Astrocyte (in vitro differentiated cells and primary cell): ENCODE results near the gene CLEC2D. TPM values are rescaled to one million over a fixed set of nuclear protein-coding genes. Genes with fewer than 3 reads are reported as not detected.

Experiments
- DNase-seq: peaks from one replicate; pipeline ENCODE4 v3.0.0-alpha.2; 2010; ENCODE audit warnings: low read depth
- FAIRE-seq: peaks from 2 replicates; lab custom pipeline; 2011; peaks lifted over from hg19 to GRCh38; lab: Jason Lieb, UNC
- H2AFZ ChIP-seq: 2 replicates; pipeline ENCODE4 v1.6.0; 2012; ENCODE audit warnings: low read depth, low read length, inconsistent platforms
- H3K27ac ChIP-seq: 2 replicates; pipeline ENCODE4 v1.5.1; 2011; ENCODE audit warnings: low read depth, low read length, inconsistent platforms
- H3K27me3 ChIP-seq: 2 replicates; pipeline ENCODE4 v1.6.0; 2011; ENCODE audit warnings: low read length, inconsistent platforms; ENCODE audit not compliant: insufficient read depth
- H3K36me3 ChIP-seq: 2 replicates; pipeline ENCODE4 v1.5.1; 2011; ENCODE audit warnings: low read length, inconsistent platforms; ENCODE audit not compliant: insufficient read depth
- H3K4me1 ChIP-seq: 2 replicates; pipeline ENCODE4 v1.5.1; 2011; ENCODE audit warnings: low read length, inconsistent platforms; ENCODE audit not compliant: insufficient read depth
- H3K4me2 ChIP-seq: 2 replicates; pipeline ENCODE4 v1.6.0; 2012; ENCODE audit warnings: low read length, inconsistent platforms
- H3K4me3 ChIP-seq: 2 replicates; pipeline ENCODE4 v1.5.1; 2011; ENCODE audit warnings: low read depth, mild to moderate bottlenecking, low read length, inconsistent platforms; ENCODE audit not compliant: insufficient read depth
- H3K79me2 ChIP-seq: 2 replicates; pipeline ENCODE4 v1.6.0; 2012; ENCODE audit warnings: mild to moderate bottlenecking, low read length, inconsistent platforms; ENCODE audit not compliant: insufficient read depth
- H3K9ac ChIP-seq: 2 replicates; pipeline ENCODE4 v1.6.0; 2012; ENCODE audit warnings: mild to moderate bottlenecking, low read length, inconsistent platforms
- H3K9me3 ChIP-seq: 2 replicates; pipeline ENCODE4 v1.5.1; 2012; ENCODE audit warnings: low read depth, mild to moderate bottlenecking, low read length, inconsistent platforms; ENCODE audit not compliant: insufficient read depth
- H4K20me1 ChIP-seq: 2 replicates; pipeline ENCODE4 v1.6.0; 2012; ENCODE audit warnings: low read length, inconsistent platforms; ENCODE audit not compliant: insufficient read depth
- H3K27ac Mint-ChIP-seq: one replicate; pipeline ENCODE4 v1.8.0; 2021; ENCODE audit warnings: mild to moderate bottlenecking, mixed read lengths; ENCODE audit not compliant: unreplicated experiment
- H3K27me3 Mint-ChIP-seq: one replicate; pipeline ENCODE4 v1.8.0; 2021; ENCODE audit warnings: low read depth, mixed read lengths; ENCODE audit not compliant: unreplicated experiment
- H3K36me3 Mint-ChIP-seq: one replicate; pipeline ENCODE4 v1.8.0; 2021; ENCODE audit warnings: low read depth, mixed read lengths; ENCODE audit not compliant: unreplicated experiment
- H3K4me1 Mint-ChIP-seq: one replicate; pipeline ENCODE4 v1.8.0; 2021; ENCODE audit warnings: low read depth, mixed read lengths; ENCODE audit not compliant: unreplicated experiment
- H3K4me3 Mint-ChIP-seq: one replicate; pipeline ENCODE4 v1.8.0; 2021; ENCODE audit warnings: mild to moderate bottlenecking, moderate library complexity, mixed read lengths; ENCODE audit not compliant: unreplicated experiment
- H3K9me3 Mint-ChIP-seq: one replicate; pipeline ENCODE4 v1.8.0; 2021; ENCODE audit warnings: mild to moderate bottlenecking, mixed read lengths; ENCODE audit not compliant: unreplicated experiment
- EZH2 ChIP-seq: IDR thresholded peaks from 2 replicates; pipeline ENCODE4 v1.6.1; 2012; ENCODE audit warnings: mild to moderate bottlenecking, low read length, inconsistent platforms; ENCODE audit not compliant: insufficient read depth
- total RNA-seq: library from RNA; stranded (reverse); gene quantifications from 2 replicates; pipeline ENCODE4 v1.2.1, GENCODE V29; 2021
- TF ChIP-seq, protein P1 (sequence below): IDR thresholded peaks from 2 replicates; pipeline ENCODE4 v1.5.1; 2011; ENCODE audit warnings: low read depth, mild to moderate bottlenecking, inconsistent platforms, low read length, moderate library complexity; ENCODE audit not compliant: insufficient read depth

Gene CLEC2D
- total RNA-seq, 1 donor from 2014 or later: 4.7 TPM

DNA sequence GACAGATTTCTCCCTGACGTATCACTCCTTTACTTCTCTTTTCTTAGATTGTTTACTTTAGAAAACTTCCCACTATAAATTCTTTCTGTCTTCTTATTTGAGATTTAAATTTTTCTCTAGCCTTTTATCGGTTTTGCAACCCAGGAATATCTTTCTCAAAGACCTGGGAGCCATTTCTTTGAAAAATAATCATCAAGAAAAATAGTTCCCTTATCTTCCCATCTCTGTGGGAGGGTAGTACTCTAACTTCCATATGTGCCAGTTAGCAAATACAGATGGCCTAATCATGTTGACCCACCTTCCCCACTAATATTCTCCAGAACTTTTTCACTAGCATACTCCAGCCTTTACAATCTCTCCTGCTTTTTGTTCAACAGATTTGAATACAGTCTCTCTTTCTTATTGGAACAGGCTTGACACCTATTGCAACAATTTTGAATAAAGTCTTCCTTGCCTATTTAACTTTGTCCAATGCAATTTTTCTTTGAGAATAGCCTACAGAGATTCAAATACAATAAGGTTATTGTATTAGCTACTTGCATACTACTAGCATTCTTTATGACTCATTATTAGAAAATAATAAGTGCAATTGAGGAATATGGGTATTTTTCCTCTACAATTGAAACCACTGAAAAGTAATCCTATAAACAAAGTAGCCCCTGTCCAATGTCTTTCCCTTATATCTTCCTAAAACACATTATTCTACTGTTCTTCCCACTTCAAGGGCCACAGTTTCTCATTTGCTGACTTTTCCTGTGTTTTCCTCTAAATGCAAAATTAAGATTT, 34.4 kb upstream of the CLEC2D start:
- Mint-ChIP-seq H3K36me3 (no peaks in the 10 kb centered on the region), H3K9me3 (no peaks in the 10 kb centered on the region), H3K4me3 (no peak overlapping the region), H3K27me3 (peaks cover 2% of the 10 kb centered on the region), H3K4me1 (no peaks in the 10 kb centered on the region), H3K27ac (no peak overlapping the region)
- H3K79me2 ChIP-seq: no peaks in the 10 kb centered on the region
- no peak overlapping the region for H2AFZ ChIP-seq
- DNase-seq (no peak), FAIRE-seq (no peak)
- H3K4me3 ChIP-seq: no peak overlapping the region
- no peaks in the 10 kb centered on the region for H3K36me3 ChIP-seq
- TF ChIP-seq, protein P1, sequence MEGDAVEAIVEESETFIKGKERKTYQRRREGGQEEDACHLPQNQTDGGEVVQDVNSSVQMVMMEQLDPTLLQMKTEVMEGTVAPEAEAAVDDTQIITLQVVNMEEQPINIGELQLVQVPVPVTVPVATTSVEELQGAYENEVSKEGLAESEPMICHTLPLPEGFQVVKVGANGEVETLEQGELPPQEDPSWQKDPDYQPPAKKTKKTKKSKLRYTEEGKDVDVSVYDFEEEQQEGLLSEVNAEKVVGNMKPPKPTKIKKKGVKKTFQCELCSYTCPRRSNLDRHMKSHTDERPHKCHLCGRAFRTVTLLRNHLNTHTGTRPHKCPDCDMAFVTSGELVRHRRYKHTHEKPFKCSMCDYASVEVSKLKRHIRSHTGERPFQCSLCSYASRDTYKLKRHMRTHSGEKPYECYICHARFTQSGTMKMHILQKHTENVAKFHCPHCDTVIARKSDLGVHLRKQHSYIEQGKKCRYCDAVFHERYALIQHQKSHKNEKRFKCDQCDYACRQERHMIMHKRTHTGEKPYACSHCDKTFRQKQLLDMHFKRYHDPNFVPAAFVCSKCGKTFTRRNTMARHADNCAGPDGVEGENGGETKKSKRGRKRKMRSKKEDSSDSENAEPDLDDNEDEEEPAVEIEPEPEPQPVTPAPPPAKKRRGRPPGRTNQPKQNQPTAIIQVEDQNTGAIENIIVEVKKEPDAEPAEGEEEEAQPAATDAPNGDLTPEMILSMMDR: no peak
- TF ChIP-seq EZH2: no peak
- no peaks in the 10 kb centered on the region for H4K20me1 ChIP-seq
- H3K4me1 ChIP-seq: no peaks in the 10 kb centered on the region
- no peaks in the 10 kb centered on the region for H3K9me3 ChIP-seq
- H3K9ac ChIP-seq: no peak overlapping the region
- no peak overlapping the region for H3K4me2 ChIP-seq
- no peaks in the 10 kb centered on the region for H3K27me3 ChIP-seq
- no peak overlapping the region for H3K27ac ChIP-seq

DNA sequence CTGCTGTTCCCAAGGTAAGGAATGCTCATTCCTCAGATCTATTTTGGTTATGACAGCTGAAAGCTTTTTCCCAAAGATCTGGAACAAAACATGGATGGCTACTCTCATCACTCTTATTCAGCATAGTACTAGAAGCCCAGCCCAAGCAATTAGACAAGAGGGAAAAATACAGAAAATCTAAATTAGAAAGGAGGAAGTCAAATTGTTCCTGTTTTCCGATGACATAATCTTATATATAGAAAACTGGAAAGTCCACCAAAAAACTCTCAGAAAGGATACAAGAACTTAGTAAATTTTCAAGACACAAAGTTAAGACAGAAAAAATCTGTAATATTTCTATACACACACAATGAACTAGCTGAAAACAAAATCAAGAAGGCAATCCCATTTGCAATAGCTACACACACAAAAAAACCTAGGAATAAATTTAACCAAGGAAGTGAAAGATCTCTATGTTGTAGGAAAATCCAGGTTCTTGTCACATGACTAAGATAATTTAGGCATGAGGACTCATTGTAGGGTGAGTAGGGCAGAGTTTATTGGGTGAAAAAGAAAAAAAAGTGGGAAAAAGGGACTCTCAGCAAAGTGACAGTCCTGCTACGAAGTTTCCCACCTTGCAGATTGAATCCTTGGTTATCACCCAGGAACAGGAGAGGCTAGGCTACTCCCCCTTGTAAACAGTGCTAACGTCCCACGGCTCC, 33.2 kb upstream of the CLEC2D start:
- TF ChIP-seq, protein P1: no peak
- TF ChIP-seq EZH2: no peak
- no peak for FAIRE-seq

DNA sequence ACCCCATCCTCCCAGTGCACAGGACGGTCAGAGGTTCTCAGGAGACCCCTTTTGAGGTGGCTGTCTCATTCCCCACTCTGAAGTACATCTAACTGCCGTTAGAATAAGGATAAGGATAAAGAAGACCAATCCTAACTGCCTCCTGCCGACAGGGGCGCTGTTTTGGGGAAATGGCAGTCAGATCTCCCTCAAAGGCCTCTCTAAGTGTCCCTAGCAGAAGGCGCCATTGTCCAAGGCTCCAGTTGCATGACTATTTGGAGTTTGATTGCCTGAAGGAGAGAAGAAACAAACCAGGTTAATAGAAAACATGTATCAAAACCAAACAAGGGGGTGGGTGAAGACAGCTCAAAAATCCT, 32.7 kb upstream of the CLEC2D start:
- Mint-ChIP-seq H3K27ac (no peak overlapping the region), H3K36me3 (no peaks in the 10 kb centered on the region), H3K4me3 (no peak overlapping the region), H3K9me3 (peaks cover 2% of the 10 kb centered on the region), H3K27me3 (no peaks in the 10 kb centered on the region), H3K4me1 (no peaks in the 10 kb centered on the region)
- Histone ChIP-seq H3K9ac (no peak overlapping the region), H3K27ac (no peak overlapping the region), H3K27me3 (no peaks in the 10 kb centered on the region), H3K9me3 (no peaks in the 10 kb centered on the region), H3K36me3 (no peaks in the 10 kb centered on the region), H3K4me2 (no peak overlapping the region), H3K79me2 (no peaks in the 10 kb centered on the region), H3K4me1 (no peaks in the 10 kb centered on the region), H2AFZ (no peak overlapping the region), H3K4me3 (no peak overlapping the region), H4K20me1 (no peaks in the 10 kb centered on the region)
- FAIRE-seq (no peak), DNase-seq (no peak)
- TF ChIP-seq, protein P1: no peak
- no peak for TF ChIP-seq EZH2

More for the DNA sequence above, 33.2 kb upstream of the CLEC2D start:
- no peaks in the 10 kb centered on the region for H3K9me3 ChIP-seq
- no peaks in the 10 kb centered on the region for H3K36me3 ChIP-seq
- H3K4me3 ChIP-seq: no peak overlapping the region
- no peak overlapping the region for H3K4me3 Mint-ChIP-seq
- no peaks in the 10 kb centered on the region for H3K4me1 Mint-ChIP-seq
- H3K36me3 Mint-ChIP-seq: no peaks in the 10 kb centered on the region
- peaks cover 2% of the 10 kb centered on the region for H3K9me3 Mint-ChIP-seq
- H4K20me1 ChIP-seq: no peaks in the 10 kb centered on the region
- H3K27me3 ChIP-seq: no peaks in the 10 kb centered on the region
- no peak overlapping the region for H3K27ac Mint-ChIP-seq
- no peak overlapping the region for H3K9ac ChIP-seq
- no peaks in the 10 kb centered on the region for H3K27me3 Mint-ChIP-seq
- no peak overlapping the region for H3K4me2 ChIP-seq
- H3K79me2 ChIP-seq: no peaks in the 10 kb centered on the region
- no peak overlapping the region for H3K27ac ChIP-seq
- no peaks in the 10 kb centered on the region for H3K4me1 ChIP-seq
- DNase-seq: no peak
- H2AFZ ChIP-seq: no peak overlapping the region
